H1 (cell line): ENCODE measurements around the gene CWC27.

Experiments
- EP300 ChIP-seq, 2 experiments: IDR thresholded peaks; 1 replicate in 1 of 2; 2 replicates in 1 of 2; pipeline ENCODE4 v1.6.1; 2011 to 2012; ENCODE audit warnings: low read depth in 2 of 2, low read length in 2 of 2, mild to moderate bottlenecking in 2 of 2, borderline replicate concordance in 1 of 2, inconsistent platforms in 1 of 2, moderate library complexity in 1 of 2
- GABPA ChIP-seq: IDR thresholded peaks from 2 replicates; pipeline ENCODE4 v1.6.1; 2011; ENCODE audit warnings: mild to moderate bottlenecking, low read length, moderate library complexity, borderline replicate concordance; ENCODE audit not compliant: insufficient read depth
- MAFK ChIP-seq: IDR thresholded peaks from 2 replicates; pipeline ENCODE4 v1.6.1; 2012; ENCODE audit warnings: low read depth, mild to moderate bottlenecking, improper control_type of control experiment, low read length
- NRF1 ChIP-seq: IDR thresholded peaks from 2 replicates; pipeline ENCODE4 v1.6.1; 2011; ENCODE audit warnings: mild to moderate bottlenecking, low read depth, low read length, improper control_type of control experiment
- POLR2A ChIP-seq, 2 experiments: IDR thresholded peaks; 1 replicate in 1 of 2; 2 replicates in 1 of 2; pipeline ENCODE4 v1.6.1; 2011; ENCODE audit warnings: low read depth in 2 of 2, low read length in 2 of 2, mild to moderate bottlenecking in 2 of 2; ENCODE audit errors: control extremely low read depth in 1 of 2
- RAD21 ChIP-seq, 2 experiments: IDR thresholded peaks in 1 of 2; conservative IDR thresholded peaks in 1 of 2; 2 replicates each; pipeline ENCODE4 v1.6.1; 2011; ENCODE audit warnings: low read depth in 2 of 2, low read length in 2 of 2, improper control_type of control experiment in 1 of 2, inconsistent platforms in 1 of 2, mild to moderate bottlenecking in 1 of 2, moderate library complexity in 1 of 2
- RXRA ChIP-seq: IDR thresholded peaks from 2 replicates; pipeline ENCODE4 v1.6.1; 2011; ENCODE audit warnings: low read depth, mild to moderate bottlenecking, low read length, moderate library complexity; ENCODE audit not compliant: insufficient read depth
- SRF ChIP-seq: IDR thresholded peaks from 2 replicates; pipeline ENCODE4 v1.6.1; 2011; ENCODE audit warnings: mild to moderate bottlenecking, low read depth, low read length, moderate library complexity
- YY1 ChIP-seq: IDR thresholded peaks from 2 replicates; pipeline ENCODE4 v1.6.1; 2011; ENCODE audit warnings: low read depth, mild to moderate bottlenecking, low read length
- ZNF274 ChIP-seq: IDR thresholded peaks from 2 replicates; pipeline ENCODE4 v1.7.0; 2012; ENCODE audit warnings: low read length, borderline replicate concordance; ENCODE audit errors: extremely low read depth
- TF ChIP-seq, protein P1 (sequence below), 3 experiments: IDR thresholded peaks; 1 replicate in 2 of 3; 2 replicates in 1 of 3; pipeline versions ENCODE4 v1.5.1 to v1.6.1; 2011; ENCODE audit warnings: low read length in 3 of 3, mild to moderate bottlenecking in 3 of 3, inconsistent platforms in 2 of 3, low read depth in 1 of 3, moderate library complexity in 1 of 3; ENCODE audit not compliant: insufficient read depth in 1 of 3; ENCODE audit errors: control extremely low read depth in 1 of 3
- TF ChIP-seq, protein P2 (sequence below): IDR thresholded peaks from 2 replicates; pipeline ENCODE4 v1.6.1; 2012; ENCODE audit warnings: inconsistent platforms

DNA sequence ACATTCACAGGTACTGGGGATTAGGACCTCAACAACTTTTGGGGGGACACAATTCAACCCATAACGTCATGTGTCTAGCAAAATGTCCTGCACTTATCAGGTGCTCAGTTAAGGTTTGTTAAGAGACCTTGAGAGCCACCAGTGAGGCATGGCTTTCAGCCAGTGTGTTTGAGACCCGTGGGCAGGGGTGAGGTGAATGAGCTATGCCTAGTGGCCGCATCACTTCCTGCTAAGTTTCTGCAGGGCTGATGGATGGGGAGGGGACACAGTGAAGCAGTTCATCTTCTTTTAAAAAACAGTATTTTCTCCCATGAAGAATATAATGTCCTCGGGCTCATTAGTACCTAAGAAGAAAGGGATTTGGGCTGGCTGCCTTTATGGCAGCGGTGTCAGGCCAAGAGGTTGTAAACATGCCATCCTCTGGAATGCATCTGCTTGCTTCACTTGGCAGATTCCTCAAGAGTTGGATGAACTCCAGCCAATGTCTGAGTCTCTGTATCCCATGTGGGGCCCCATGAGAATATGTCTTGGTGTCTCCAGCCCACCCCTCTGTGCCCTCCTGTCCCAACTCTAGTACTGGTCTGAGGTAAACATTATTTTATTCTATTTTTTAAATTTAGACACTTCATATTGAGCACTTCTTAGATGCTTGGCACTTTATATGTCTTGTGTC is 282.2 kb downstream of the CWC27 start:
- TF ChIP-seq, protein P1, sequence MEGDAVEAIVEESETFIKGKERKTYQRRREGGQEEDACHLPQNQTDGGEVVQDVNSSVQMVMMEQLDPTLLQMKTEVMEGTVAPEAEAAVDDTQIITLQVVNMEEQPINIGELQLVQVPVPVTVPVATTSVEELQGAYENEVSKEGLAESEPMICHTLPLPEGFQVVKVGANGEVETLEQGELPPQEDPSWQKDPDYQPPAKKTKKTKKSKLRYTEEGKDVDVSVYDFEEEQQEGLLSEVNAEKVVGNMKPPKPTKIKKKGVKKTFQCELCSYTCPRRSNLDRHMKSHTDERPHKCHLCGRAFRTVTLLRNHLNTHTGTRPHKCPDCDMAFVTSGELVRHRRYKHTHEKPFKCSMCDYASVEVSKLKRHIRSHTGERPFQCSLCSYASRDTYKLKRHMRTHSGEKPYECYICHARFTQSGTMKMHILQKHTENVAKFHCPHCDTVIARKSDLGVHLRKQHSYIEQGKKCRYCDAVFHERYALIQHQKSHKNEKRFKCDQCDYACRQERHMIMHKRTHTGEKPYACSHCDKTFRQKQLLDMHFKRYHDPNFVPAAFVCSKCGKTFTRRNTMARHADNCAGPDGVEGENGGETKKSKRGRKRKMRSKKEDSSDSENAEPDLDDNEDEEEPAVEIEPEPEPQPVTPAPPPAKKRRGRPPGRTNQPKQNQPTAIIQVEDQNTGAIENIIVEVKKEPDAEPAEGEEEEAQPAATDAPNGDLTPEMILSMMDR (IDR thresholded peaks at IDR 0.05; ENCODE audit: control extremely low read depth in 1 of 3, insufficient read depth in 1 of 3, low read depth in 1 of 3, low read length in 3 of 3): no peak
- no peak for TF ChIP-seq POLR2A (IDR thresholded peaks at IDR 0.05; ENCODE audit: control extremely low read depth in 1 of 2, low read depth in 2 of 2, low read length in 2 of 2)
- TF ChIP-seq RXRA: no peak
- no peak for TF ChIP-seq SRF
- no peak for TF ChIP-seq EP300 (IDR thresholded peaks at IDR 0.05; ENCODE audit: borderline replicate concordance in 1 of 2, low read depth in 2 of 2, low read length in 2 of 2)
- TF ChIP-seq, protein P2, sequence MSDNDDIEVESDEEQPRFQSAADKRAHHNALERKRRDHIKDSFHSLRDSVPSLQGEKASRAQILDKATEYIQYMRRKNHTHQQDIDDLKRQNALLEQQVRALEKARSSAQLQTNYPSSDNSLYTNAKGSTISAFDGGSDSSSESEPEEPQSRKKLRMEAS: no peak
- no peak for TF ChIP-seq NRF1
- no peak for TF ChIP-seq ZNF274
- no peak for TF ChIP-seq RAD21 (IDR thresholded peaks at IDR 0.05 in 1 of 2, conservative IDR thresholded peaks at IDR 0.05 in 1 of 2; ENCODE audit: low read depth in 2 of 2, low read length in 2 of 2)
- no peak for TF ChIP-seq MAFK
- no peak for TF ChIP-seq GABPA
- TF ChIP-seq YY1: no peak
